Stimulated activated CD8-positive, alpha-beta memory T cell treated with anti-CD3 and anti-CD28 coated beads, Interleukin-15, amount 100 ng/mL, for 24 hours (primary cell): ENCODE results near the gene B9D2.
"Not testable (repeated sequence)": the region's sequence is repeated elsewhere in the genome, so short reads cannot be mapped to it uniquely, and the experiment has no call there.

Experiments
- DNase-seq: peaks from one replicate; pipeline ENCODE4 v3.0.0-alpha.2; 2020; ENCODE audit warnings: low read depth

B9D2 gene

DNA sequence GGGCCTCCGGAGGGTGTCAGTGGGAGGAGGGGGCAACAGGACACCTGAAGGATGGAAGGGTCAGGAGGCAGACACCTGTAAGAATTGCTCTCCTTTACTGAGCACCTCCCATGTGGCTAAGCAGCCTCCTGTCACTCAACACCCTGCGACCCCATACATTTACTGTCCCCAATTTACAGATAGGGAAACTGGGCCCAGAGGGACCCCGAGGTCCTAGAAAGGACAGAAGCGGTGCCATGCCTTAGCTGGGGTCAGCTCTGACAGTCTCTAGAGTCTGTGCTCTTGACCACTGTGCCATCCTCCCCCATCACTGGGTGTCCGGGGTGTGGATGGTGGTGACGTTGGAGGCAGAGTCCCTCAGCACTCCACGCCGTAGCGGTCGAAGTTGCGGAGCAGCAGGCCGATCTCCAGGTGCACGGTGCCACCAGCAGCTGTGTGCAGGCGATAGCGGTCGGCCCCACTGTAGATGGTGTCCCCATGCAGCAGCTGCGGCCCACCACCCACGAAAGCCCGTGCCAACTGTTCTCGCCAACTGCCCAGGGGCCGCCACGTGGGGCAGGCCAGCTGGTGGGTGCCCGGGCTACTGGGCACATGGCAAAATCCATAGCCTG, 9.5 kb downstream of the B9D2 start:
- DNase-seq = no peak

- peak; percentile 72 for DNase-seq
These were observed 10.2 kb downstream of the B9D2 start, which contains the start of gene TGFB1 for GRCh38 chr19:41353466-41354342. Gene TGFB1, minus strand, starts transcription at chr19:41353922. Its CDS starts 878 bp downstream, at chr19:41353044.

- peak; percentile 48 for DNase-seq
These were observed 11.1 kb downstream of the B9D2 start for GRCh38 chr19:41352609-41353465.

GRCh38 chr19:41352279-41352608, 11.7 kb downstream of the B9D2 start:
- no peak for DNase-seq

- peak; percentile 67 for DNase-seq
These were observed 12.4 kb downstream of the B9D2 start for GRCh38 chr19:41351339-41352245.

- no peak for DNase-seq
These were observed 13.1 kb downstream of the B9D2 start for GRCh38 chr19:41350735-41351338.

- not testable (repeated sequence) for DNase-seq
These were observed 17.0 kb downstream of the B9D2 start for GRCh38 chr19:41346916-41347315.

DNA sequence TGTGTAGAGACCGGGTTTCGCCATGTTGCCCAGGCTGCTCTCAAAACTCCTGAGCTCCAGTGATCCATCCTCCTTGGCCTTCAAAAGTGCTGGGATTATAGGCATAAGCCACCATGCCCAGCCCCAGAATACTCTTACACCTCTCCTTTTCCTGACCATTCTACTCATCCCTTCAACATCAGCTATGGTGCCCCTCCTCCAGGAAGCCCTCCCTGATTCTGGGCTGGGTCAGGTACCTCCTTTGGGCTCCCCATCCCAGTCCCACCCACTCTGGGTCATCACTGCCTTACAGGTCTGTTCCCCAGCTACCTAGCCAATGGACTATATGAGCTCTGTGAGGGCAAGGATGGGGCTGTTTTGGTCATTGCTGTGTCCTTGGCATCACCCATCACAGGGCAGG, 19.8 kb downstream of the B9D2 start:
- DNase-seq = no peak

DNA sequence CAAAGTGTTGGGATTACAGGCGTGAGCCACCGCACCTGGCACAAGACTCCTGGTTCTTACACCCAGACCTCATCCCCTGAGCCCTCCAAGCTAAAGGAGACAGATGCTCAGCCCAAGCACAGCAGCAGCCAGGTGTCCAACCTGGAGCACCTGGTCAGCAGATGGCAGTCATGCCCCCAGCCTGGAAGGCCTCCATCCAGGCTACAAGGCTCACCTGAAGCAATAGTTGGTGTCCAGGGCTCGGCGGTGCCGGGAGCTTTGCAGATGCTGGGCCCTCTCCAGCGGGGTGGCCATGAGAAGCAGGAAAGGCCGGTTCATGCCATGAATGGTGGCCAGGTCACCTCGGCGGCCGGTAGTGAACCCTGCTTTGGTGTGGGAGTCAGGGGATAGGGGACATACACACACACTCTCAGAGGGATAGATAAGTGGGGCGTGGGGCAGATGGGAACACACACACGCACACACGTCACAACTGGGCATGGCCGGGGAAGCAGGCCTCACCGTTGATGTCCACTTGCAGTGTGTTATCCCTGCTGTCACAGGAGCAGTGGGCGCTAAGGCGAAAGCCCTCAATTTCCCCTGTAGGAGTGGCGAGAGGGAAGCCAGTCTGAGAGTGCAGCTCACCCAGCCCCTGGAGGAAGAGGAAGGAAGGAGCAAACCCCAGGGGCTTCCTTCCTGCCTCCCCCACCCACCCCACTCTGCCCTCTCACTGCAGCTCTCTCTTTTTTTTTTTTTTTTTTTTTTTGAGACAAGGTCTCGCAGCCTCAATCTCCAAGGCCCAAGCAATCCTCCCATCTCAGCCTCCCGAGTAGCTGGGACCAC, 22.1 kb downstream of the B9D2 start:
- no peak for DNase-seq

DNA sequence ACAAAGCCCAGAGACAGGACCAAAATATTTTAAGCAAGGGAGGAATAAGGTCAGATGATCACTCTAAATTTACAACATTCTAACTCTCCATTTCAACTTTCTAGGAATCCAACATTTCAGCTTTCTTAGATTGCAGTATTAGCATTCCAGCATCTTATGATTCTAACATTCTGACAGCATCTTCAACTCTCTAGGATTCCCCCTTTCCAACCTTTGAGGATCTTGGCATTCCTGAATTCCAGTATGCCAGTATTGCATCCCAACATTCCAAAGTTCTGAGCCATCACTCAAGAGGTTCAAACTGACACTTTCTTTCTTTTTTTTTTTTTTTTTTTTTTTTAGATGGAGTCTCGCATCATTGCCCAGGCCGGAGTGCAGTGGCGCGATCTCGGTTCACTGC, 24.0 kb downstream of the B9D2 start:
- DNase-seq = no peak

DNA sequence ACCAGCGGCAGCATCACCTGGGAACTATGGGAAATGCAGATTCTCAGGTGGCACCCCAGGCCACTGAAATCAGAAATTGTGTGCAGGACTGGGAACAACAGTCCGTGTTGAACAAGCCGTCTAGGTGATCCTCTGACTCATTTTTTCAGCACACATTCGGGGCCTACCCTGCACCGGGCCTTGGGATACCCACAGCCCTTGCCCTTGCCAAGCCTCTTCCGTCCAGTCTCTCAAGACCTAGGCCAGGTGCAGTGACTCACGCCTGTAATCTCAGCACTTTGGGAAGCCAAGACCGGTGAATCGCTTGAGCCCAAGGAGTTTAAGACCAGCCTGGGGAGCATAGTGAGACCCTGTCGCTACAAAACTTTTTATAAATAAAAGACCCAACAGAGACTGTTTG, 28.5 kb downstream of the B9D2 start:
- no peak for DNase-seq

- DNase-seq = no peak
These were observed 29.2 kb downstream of the B9D2 start for GRCh38 chr19:41334793-41335192.

- DNase-seq = no peak
These were observed 31.5 kb downstream of the B9D2 start for GRCh38 chr19:41332468-41332867.

DNA sequence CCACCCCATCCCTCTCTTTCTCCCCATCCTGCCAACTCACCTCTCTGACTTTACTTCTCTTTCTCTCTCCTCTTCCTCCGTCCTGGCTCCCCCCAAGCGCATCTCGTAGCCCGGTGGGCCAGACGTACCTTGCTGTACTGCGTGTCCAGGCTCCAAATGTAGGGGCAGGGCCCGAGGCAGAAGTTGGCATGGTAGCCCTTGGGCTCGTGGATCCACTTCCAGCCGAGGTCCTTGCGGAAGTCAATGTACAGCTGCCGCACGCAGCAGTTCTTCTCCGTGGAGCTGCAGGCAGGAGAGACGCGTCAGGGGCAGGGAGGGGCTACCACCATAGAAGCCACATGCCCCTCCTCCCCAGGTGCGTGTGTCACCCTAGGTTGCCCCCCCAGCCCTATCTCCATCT, 31.9 kb downstream of the B9D2 start:
- no peak for DNase-seq

DNA sequence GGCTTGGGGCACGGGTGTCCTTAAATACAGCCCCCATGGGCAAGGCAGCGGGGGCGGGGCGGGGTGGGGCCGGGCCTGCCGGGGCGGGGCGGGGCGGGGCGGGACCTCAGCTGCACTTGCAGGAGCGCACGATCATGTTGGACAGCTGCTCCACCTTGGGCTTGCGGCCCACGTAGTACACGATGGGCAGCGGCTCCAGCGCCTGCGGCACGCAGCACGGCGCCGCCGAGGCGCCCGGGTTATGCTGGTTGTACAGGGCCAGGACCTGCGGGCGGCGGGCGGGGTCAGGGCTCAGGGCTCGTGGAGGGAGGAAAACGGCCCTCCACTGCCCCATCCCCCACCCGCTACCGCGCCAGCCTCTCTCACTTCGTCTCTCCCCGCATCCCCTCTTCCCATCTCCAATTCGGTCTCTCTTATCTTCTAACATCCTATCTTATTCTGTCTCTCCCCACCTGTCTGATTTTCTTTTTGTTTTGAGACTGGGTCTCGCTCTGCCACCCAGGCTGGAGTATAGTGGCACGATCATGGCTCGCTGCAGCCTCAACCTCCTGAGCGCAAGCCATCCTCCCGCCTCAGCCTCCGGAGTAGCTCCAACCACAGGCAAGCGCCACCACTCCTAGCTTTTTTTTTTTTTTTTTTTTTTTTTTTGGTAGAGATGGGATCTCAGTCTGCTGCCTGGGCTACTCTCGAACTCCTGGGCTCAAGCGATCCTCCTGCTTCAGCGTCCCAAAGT, 32.8 kb downstream of the B9D2 start:
- DNase-seq = no peak

- no peak for DNase-seq
These were observed 33.5 kb downstream of the B9D2 start for GRCh38 chr19:41330481-41330880.

DNA sequence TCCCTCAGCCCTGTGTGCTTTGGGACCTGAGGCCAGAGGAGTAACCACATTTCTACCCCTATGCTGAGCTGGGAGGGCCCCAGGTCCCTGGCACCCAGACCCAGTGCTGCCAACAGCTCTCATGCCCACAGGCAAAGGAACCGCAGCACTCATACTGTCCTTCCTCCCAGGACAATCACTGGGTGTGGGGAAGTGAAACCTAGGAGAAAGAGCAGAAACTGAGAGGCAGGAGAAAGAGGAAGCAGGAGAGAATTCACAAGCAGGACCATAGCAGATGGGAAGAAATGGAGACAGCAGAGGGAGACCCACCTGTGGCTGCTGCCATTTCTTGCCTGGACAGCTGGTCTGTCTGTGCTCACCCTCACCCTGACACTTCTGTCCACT, 35.1 kb downstream of the B9D2 start:
- DNase-seq = no peak

DNA sequence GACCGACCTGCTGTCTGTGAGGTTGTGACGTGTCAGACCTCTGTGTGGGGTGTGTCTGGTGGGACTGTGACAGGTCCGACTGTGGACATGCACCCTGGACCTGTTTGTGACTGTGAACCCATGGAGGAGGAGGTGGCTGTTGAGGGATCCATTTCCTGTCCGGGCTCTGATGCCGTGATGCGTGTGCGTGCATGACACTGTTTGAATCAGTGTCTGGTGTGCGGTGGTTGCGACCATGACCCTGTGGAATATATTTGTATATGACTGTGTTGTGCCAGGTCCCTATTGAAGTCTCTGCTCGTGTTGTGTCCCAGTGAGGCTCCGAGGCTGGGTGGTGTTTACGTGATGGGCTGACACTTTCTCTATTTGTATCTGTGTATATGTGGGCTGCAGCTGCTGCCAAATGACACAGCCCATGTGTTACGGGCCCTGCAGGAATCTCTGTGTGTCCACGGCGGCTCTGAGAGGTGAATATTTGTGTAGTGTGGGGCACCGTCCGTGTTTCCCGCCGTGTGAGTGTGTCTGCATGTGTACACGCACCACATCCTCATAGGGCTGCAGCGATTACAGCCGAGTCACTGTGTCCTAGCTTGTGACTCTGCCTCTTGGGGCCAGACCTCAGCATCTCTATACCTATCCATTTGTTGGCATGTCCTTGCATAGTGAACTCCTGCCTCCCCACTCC, 35.6 kb downstream of the B9D2 start:
- DNase-seq = no peak

GRCh38 chr19:41327576-41328156, 36.3 kb downstream of the B9D2 start:
- peak; percentile 62 for DNase-seq
